H1 (cell line): ENCODE data around the gene MYO1A. TPM values are rescaled to one million over a fixed set of nuclear protein-coding genes. Genes with fewer than 3 reads are reported as not detected.

Experiments used
- CTCF ChIA-PET: fragments of 300-600 bp; sonication (Branson Sonifier 250); formaldehyde crosslinking; loops from one replicate; lab custom pipeline; 2021; ENCODE audit not compliant: partially characterized antibody; lab: Charles Lee
- POLR2A ChIA-PET: fragments of 300-600 bp; sonication (Branson Sonifier 250); formaldehyde crosslinking; loops from one replicate; lab custom pipeline; 2021; ENCODE audit warnings: inconsistent platforms; ENCODE audit not compliant: partially characterized antibody; lab: Charles Lee
- DNase-seq, 2 experiments: peaks; one replicate each; pipeline versions ENCODE4 v3.0.0 to v3.0.0-alpha.2; 2010 to 2022; ENCODE audit warnings: low spot score in 2 of 2, low read depth in 1 of 2, mixed read lengths in 1 of 2
- FAIRE-seq: peaks from 2 replicates; lab custom pipeline; 2011; peaks lifted over from hg19 to GRCh38; lab: Jason Lieb, UNC
- H2AFZ ChIP-seq: 2 replicates; pipeline ENCODE4 v1.8.1; 2012; ENCODE audit warnings: low read length, inconsistent platforms
- H2AK5ac ChIP-seq: 2 replicates; pipeline ENCODE4 v1.6.1; 2013; ENCODE audit warnings: low read depth, low read length
- H2BK120ac ChIP-seq: replicated peaks from 2 replicates; pipeline ENCODE3; 2013; ENCODE audit warnings: low read depth, low read length, inconsistent platforms
- H2BK12ac ChIP-seq: 2 replicates; pipeline ENCODE4 v1.6.1; 2013; ENCODE audit warnings: low read depth, low read length
- H2BK15ac ChIP-seq: 2 replicates; pipeline ENCODE4 v1.6.1; 2013; ENCODE audit warnings: low read length
- H2BK20ac ChIP-seq: 2 replicates; pipeline ENCODE4 v1.6.1; 2013; ENCODE audit warnings: low read length
- H2BK5ac ChIP-seq: 2 replicates; pipeline ENCODE4 v1.6.1; 2013; ENCODE audit warnings: low read depth, low read length
- H3K14ac ChIP-seq: 2 replicates; pipeline ENCODE4 v1.6.1; 2013; ENCODE audit warnings: inconsistent platforms; ENCODE audit not compliant: insufficient read length
- H3K18ac ChIP-seq: 2 replicates; pipeline ENCODE4 v1.6.1; 2013; ENCODE audit warnings: low read length; ENCODE audit errors: extremely low read depth
- H3K23ac ChIP-seq: 2 replicates; pipeline ENCODE4 v1.6.1; 2013; ENCODE audit warnings: inconsistent platforms; ENCODE audit not compliant: insufficient read length
- H3K23me2 ChIP-seq: 2 replicates; pipeline ENCODE4 v1.6.1; 2013; ENCODE audit warnings: low read depth, low read length
- H3K27ac ChIP-seq: 2 replicates; pipeline ENCODE4 v1.6.1; 2011; ENCODE audit warnings: low read depth, low read length, inconsistent platforms
- H3K27me3 ChIP-seq, 4 experiments: replicated peaks in 1 of 4; 1 replicate in 1 of 4; 2 replicates in 3 of 4; pipeline versions ENCODE4 v1.6.1 to v1.8.1; 2011 to 2013; ENCODE audit warnings: low read length in 3 of 4, mild to moderate bottlenecking in 3 of 4, inconsistent platforms in 2 of 4, mixed read lengths in 2 of 4, moderate library complexity in 1 of 4; ENCODE audit not compliant: control insufficient read depth in 3 of 4, insufficient read depth in 3 of 4; ENCODE audit errors: extremely low read depth in 1 of 4
- H3K36me3 ChIP-seq, 4 experiments: 2 replicates each; pipeline versions ENCODE4 v1.6.1 to v1.8.1; 2011 to 2013; ENCODE audit warnings: mild to moderate bottlenecking in 4 of 4, low read length in 3 of 4, moderate library complexity in 2 of 4, control low read depth in 1 of 4, inconsistent platforms in 1 of 4; ENCODE audit not compliant: insufficient read depth in 4 of 4, control insufficient read depth in 2 of 4
- H3K4ac ChIP-seq: replicated peaks from 2 replicates; pipeline ENCODE3; 2013; ENCODE audit warnings: low read length, low read depth, mixed read lengths, inconsistent platforms; ENCODE audit not compliant: insufficient read length
- H3K4me1 ChIP-seq, 4 experiments: replicated peaks in 1 of 4; 1 replicate in 1 of 4; 2 replicates in 3 of 4; pipeline versions ENCODE4 v1.6.1 to v1.8.1; 2011 to 2013; ENCODE audit warnings: low read length in 3 of 4, inconsistent platforms in 2 of 4, mixed read lengths in 1 of 4; ENCODE audit not compliant: insufficient read depth in 4 of 4, control insufficient read depth in 3 of 4
- H3K4me2 ChIP-seq, 2 experiments: 2 replicates each; pipeline versions ENCODE4 v1.6.1 to v1.8.1; 2011 to 2013; ENCODE audit warnings: low read depth in 2 of 2, low read length in 2 of 2, control low read depth in 1 of 2, inconsistent platforms in 1 of 2, mild to moderate bottlenecking in 1 of 2; ENCODE audit not compliant: insufficient read depth in 1 of 2
- H3K4me3 ChIP-seq, 4 experiments: fragments of 200-600, 300-600 bp in 1 of 4; sonication (generic), shearing (Covaris generic), sonication (Bioruptor Twin) in 1 of 4; 2 replicates each; pipeline versions ENCODE4 v1.5.1 to v1.8.1; 2011 to 2016; ENCODE audit warnings: low read length in 4 of 4, low read depth in 3 of 4, control low read depth in 2 of 4, inconsistent platforms in 2 of 4, mild to moderate bottlenecking in 2 of 4, mixed read lengths in 1 of 4, moderate library complexity in 1 of 4; ENCODE audit not compliant: insufficient read depth in 2 of 4; ENCODE audit errors: extremely low read depth in 1 of 4
- H3K56ac ChIP-seq: replicated peaks from 2 replicates; pipeline ENCODE3; 2013; ENCODE audit warnings: low read depth, mild to moderate bottlenecking, mixed read lengths, low read length, inconsistent platforms; ENCODE audit not compliant: insufficient read length
- H3K79me1 ChIP-seq: 2 replicates; pipeline ENCODE4 v1.6.1; 2013; ENCODE audit warnings: low read depth, low read length, control low read depth
- H3K79me2 ChIP-seq, 2 experiments: 2 replicates each; pipeline versions ENCODE4 v1.6.1 to v1.8.1; 2012 to 2013; ENCODE audit warnings: low read length in 2 of 2, mild to moderate bottlenecking in 2 of 2, inconsistent platforms in 1 of 2; ENCODE audit not compliant: insufficient read depth in 2 of 2, control insufficient read depth in 1 of 2
- H3K9ac ChIP-seq, 4 experiments: replicated peaks in 1 of 4; 1 replicate in 1 of 4; 2 replicates in 3 of 4; pipeline versions ENCODE4 v1.6.1 to v1.8.1; 2011 to 2013; ENCODE audit warnings: low read depth in 3 of 4, low read length in 3 of 4, control low read depth in 2 of 4, mild to moderate bottlenecking in 2 of 4, moderate library complexity in 2 of 4, inconsistent platforms in 1 of 4; ENCODE audit errors: extremely low read depth in 1 of 4
- H3K9me3 ChIP-seq, 2 experiments: 2 replicates each; pipeline versions ENCODE4 v1.6.1 to v1.8.1; 2012 to 2013; ENCODE audit warnings: mild to moderate bottlenecking in 2 of 2, moderate library complexity in 2 of 2, control low read depth in 1 of 2, inconsistent platforms in 1 of 2, low read depth in 1 of 2, low read length in 1 of 2, mixed read lengths in 1 of 2; ENCODE audit not compliant: insufficient read depth in 2 of 2
- H4K20me1 ChIP-seq, 2 experiments: replicated peaks in 1 of 2; 2 replicates each; pipeline versions ENCODE3 to v1.8.1; 2011 to 2013; ENCODE audit warnings: inconsistent platforms in 2 of 2, low read length in 2 of 2, mild to moderate bottlenecking in 1 of 2; ENCODE audit not compliant: insufficient read depth in 2 of 2, control insufficient read depth in 1 of 2
- H4K5ac ChIP-seq: 2 replicates; pipeline ENCODE4 v1.6.1; 2013; ENCODE audit warnings: low read length, low read depth, mixed read lengths, inconsistent platforms; ENCODE audit not compliant: insufficient read length
- H4K8ac ChIP-seq: 2 replicates; pipeline ENCODE4 v1.8.0; 2013; ENCODE audit warnings: mild to moderate bottlenecking, moderate library complexity, low read length, inconsistent platforms; ENCODE audit not compliant: insufficient read depth; ENCODE audit errors: extremely low read depth
- H4K91ac ChIP-seq: replicated peaks from 2 replicates; pipeline ENCODE3; 2013; ENCODE audit warnings: low read length, mixed read lengths, inconsistent platforms; ENCODE audit not compliant: insufficient read length
- EZH2 ChIP-seq: fragments of 200-600 bp; sonication (generic); IDR thresholded peaks from 2 replicates; pipeline ENCODE4 v1.7.1; 2012; ENCODE audit warnings: low read depth, mild to moderate bottlenecking, moderate library complexity, low read length, inconsistent platforms; ENCODE audit not compliant: severe bottlenecking
- POLR2A ChIP-seq, 2 experiments: IDR thresholded peaks; 1 replicate in 1 of 2; 2 replicates in 1 of 2; pipeline ENCODE4 v1.6.1; 2011; ENCODE audit warnings: low read depth in 2 of 2, low read length in 2 of 2, mild to moderate bottlenecking in 2 of 2; ENCODE audit errors: control extremely low read depth in 1 of 2
- SIN3A ChIP-seq, 2 experiments: IDR thresholded peaks in 1 of 2; conservative IDR thresholded peaks in 1 of 2; 2 replicates each; pipeline ENCODE4 v1.6.1; 2011 to 2012; ENCODE audit warnings: low read length in 2 of 2, improper control_type of control experiment in 1 of 2, low read depth in 1 of 2, mild to moderate bottlenecking in 1 of 2
- SP2 ChIP-seq: IDR thresholded peaks from 2 replicates; pipeline ENCODE4 v1.6.1; 2012; ENCODE audit warnings: mild to moderate bottlenecking, low read length, inconsistent platforms
- WGBS, 2 experiments: shearing (Covaris generic) in 1 of 2; methylation state at CpG; one replicate each; pipeline versions ENCODE4 v1.1.6 to v1.1.7; 2013 to 2015; ENCODE audit warnings: low lambda C conversion rate in 2 of 2, mixed read lengths in 2 of 2, inconsistent platforms in 1 of 2, low coverage in 1 of 2, missing lambda C conversion rate in 1 of 2; ENCODE audit not compliant: insufficient replicate concordance in 2 of 2, insufficient coverage in 1 of 2, insufficient read length in 1 of 2; ENCODE audit errors: extremely low coverage in 1 of 2, missing lambda C conversion rate in 1 of 2; 5-methylcytosine and 5-hydroxymethylcytosine counted together
- polyA plus RNA-seq, 7 experiments: library from polyadenylated mRNA; depleted of rRNA in 3 of 7; stranded (reverse) in 5 of 7; unstranded in 2 of 7; fragments of >200 nt in 5 of 7; fragments of 200-250 nt in 2 of 7; gene quantifications; 1 replicate in 5 of 7; 2 replicates in 1 of 7; 4 replicates in 1 of 7; pipeline versions ENCODE4 v1.2.1 to v1.2.3, GENCODE V29; 2011 to 2013; ENCODE audit warnings: missing spikeins in 2 of 7, mixed read lengths in 2 of 7
- total RNA-seq: library from RNA; stranded (reverse); fragmentation: NEBNext Ultra II Directional; extraction: Animal tissue kit (Norgen Biotek cat#: 25700); gene quantifications from 2 replicates; pipeline ENCODE4 v1.2.1, GENCODE V29; 2021

The MYO1A gene
- total and polyA plus RNA-seq, 2 of the 8 experiments (the other 6 are each of a cell fraction or from before 2014, with no cell fraction given): 0.54 to 0.77 TPM

DNA sequence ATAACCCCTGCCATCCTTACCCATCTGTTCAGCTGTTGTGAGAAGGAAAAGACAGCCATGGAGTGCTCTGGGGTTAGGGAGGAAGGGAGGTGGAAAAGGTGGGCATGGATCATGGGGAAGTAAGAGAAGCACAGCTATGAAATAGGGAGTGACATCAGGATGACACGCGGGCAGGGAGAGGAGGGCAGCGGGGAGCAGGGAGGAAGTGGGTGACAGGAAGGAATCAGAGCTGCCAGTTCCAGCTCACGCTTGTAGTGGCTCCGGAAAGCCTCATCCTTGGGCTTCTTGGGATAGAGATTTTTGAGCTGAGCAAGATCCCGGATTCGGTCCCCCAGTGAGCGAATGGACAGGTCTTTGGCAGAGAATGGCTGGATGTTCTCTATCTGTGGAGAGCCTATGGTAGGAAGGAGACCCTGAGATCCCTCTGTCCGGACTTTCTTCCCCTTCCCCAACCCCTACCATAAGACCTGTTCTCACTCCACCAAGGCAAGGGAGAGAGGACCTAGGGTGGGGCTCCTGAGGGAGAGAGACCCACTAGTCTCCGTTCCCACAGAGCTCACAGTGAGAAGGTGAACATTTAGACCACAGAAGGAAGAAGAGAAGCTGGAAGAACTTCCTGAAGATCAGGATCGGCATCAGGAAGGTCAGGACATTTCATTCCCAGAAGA lies 49.3 kb upstream of the MYO1A start:
- no peaks in the 10 kb centered on the region; a peak in 1 of 4 replicates for H3K79me2 ChIP-seq
- no peak overlapping the region for H3K14ac ChIP-seq
- no peak overlapping the region for H2AK5ac ChIP-seq
- no peak overlapping the region for H4K8ac ChIP-seq
- no peak overlapping the region for H4K91ac ChIP-seq
- DNase-seq (no peak), FAIRE-seq (no peak)
- H3K23me2 ChIP-seq: no peaks in the 10 kb centered on the region
- H3K23ac ChIP-seq: no peak overlapping the region
- CTCF ChIA-PET: interaction anchor here (0.9 to 15.7 kb wide), 13 partner anchors 6 to 114 kb away, joined by 3 to 325 read pairs (median 6); partner anchors contain the start of genes NAB2 and STAT6
- H3K9ac ChIP-seq: no peak overlapping the region
- no peak overlapping the region for H2BK5ac ChIP-seq
- H2BK20ac ChIP-seq: no peak overlapping the region
- H4K5ac ChIP-seq: no peak overlapping the region
- TF ChIP-seq EZH2 (no peak), SP2 (no peak), SIN3A (conservative IDR thresholded peaks at IDR 0.05 in 1 of 2, IDR thresholded peaks at IDR 0.05 in 1 of 2; ENCODE audit: low read depth in 1 of 2, low read length in 2 of 2) (no peak), POLR2A (IDR thresholded peaks at IDR 0.05; ENCODE audit: control extremely low read depth in 1 of 2, low read depth in 2 of 2, low read length in 2 of 2) (no peak)
- H2BK120ac ChIP-seq: no peak overlapping the region
- peaks cover 0 to 2% of the 10 kb centered on the region in 2 experiments for H4K20me1 ChIP-seq
- no peak overlapping the region for H2BK12ac ChIP-seq
- peaks cover 0 to 9% (median 7%) of the 10 kb centered on the region in 4 experiments; a peak in 5 of 7 replicates for H3K4me1 ChIP-seq
- POLR2A ChIA-PET: interaction anchor here (0.6 to 16.5 kb wide), 7 partner anchors 8 to 48 kb away, joined by 3 to 352 read pairs (median 4); partner anchors contain the start of genes NAB2, NEMP1 and STAT6
- 93% methylated on average over 11 of the region's 11 CpGs; no CpG with 5 or more reads in 1 of the 2 experiments for WGBS, 2 experiments
- no peaks in the 10 kb centered on the region for H3K9me3 ChIP-seq
- H3K79me1 ChIP-seq: no peaks in the 10 kb centered on the region; the same call in 1 of the 2 replicates
- no peak overlapping the region for H3K27ac ChIP-seq
- no peak overlapping the region for H2BK15ac ChIP-seq
- H3K18ac ChIP-seq: no peak overlapping the region
- H2AFZ ChIP-seq: no peak overlapping the region
- H3K56ac ChIP-seq: no peak overlapping the region
- H3K4ac ChIP-seq: no peak overlapping the region
- no peaks in the 10 kb centered on the region for H3K27me3 ChIP-seq
- peaks cover 0 to 18% (median 8%) of the 10 kb centered on the region in 4 experiments; a peak in 6 of 8 replicates for H3K36me3 ChIP-seq
- no peak overlapping the region for H3K4me2 ChIP-seq
- H3K4me3 ChIP-seq: no peak overlapping the region
